Measurements from ENCODE around the gene SOX8.

Gene SOX8

GRCh38 chr16:982145-983043 lies 824 bp downstream of the SOX8 start:
- H3K27ac ChIP-seq: no peak overlapping the region
- TF ChIP-seq CTCF (conservative IDR thresholded peaks at IDR 0.05): no peak

- H3K27ac ChIP-seq: no peak overlapping the region
- TF ChIP-seq CTCF (conservative IDR thresholded peaks at IDR 0.05): no peak
Observed at GRCh38 chr16:983044-984030, 1.8 kb downstream of the SOX8 start.

GRCh38 chr16:984121-984694 lies 2.6 kb downstream of the SOX8 start:
- H3K27ac ChIP-seq: no peak overlapping the region
- TF ChIP-seq CTCF (conservative IDR thresholded peaks at IDR 0.05): no peak

GRCh38 chr16:984736-985636 lies 3.4 kb downstream of the SOX8 start:
- no peak overlapping the region for H3K27ac ChIP-seq
- no peak for TF ChIP-seq CTCF (conservative IDR thresholded peaks at IDR 0.05)

- H3K27ac ChIP-seq: no peak overlapping the region
- no peak for TF ChIP-seq CTCF (conservative IDR thresholded peaks at IDR 0.05)
Observed at GRCh38 chr16:985646-986400, 4.3 kb downstream of the SOX8 start.

GRCh38 chr16:986411-986810 lies 4.8 kb downstream of the SOX8 start:
- no peak overlapping the region for H3K27ac ChIP-seq
- no peak for TF ChIP-seq CTCF (conservative IDR thresholded peaks at IDR 0.05)
